GM12878 (cell line): Measurements from ENCODE around the gene NSG1. TPM values are rescaled to one million over a fixed set of nuclear protein-coding genes. Genes with fewer than 3 reads are reported as not detected.

ENCODE experiments used
- BMI1 ChIP-seq: fragments of 450-650 bp; IDR thresholded peaks from 2 replicates; pipeline ENCODE4 v1.6.1; 2016; ENCODE audit warnings: mild to moderate bottlenecking, moderate library complexity, borderline replicate concordance
- FOS ChIP-seq: IDR thresholded peaks from 3 replicates; pipeline ENCODE4 v1.6.1; 2011; ENCODE audit warnings: borderline replicate concordance; ENCODE audit not compliant: insufficient read length; ENCODE audit errors: extremely low read depth
- HDAC6 ChIP-seq: fragments of 200-600 bp; sonication (generic); IDR thresholded peaks from one replicate; pipeline ENCODE4 v1.8.0; 2017; ENCODE audit warnings: antibody characterized with exemption; ENCODE audit not compliant: unreplicated experiment
- NRF1 ChIP-seq: conservative IDR thresholded peaks from 2 replicates; pipeline ENCODE4 v1.6.1; 2011; ENCODE audit warnings: mild to moderate bottlenecking, low read depth, low read length, improper control_type of control experiment
- TCF7 ChIP-seq: IDR thresholded peaks from 2 replicates; pipeline ENCODE4 v1.6.1; 2014; ENCODE audit warnings: antibody characterized with exemption, borderline replicate concordance
- polyA plus RNA-seq, 11 experiments: library from polyadenylated mRNA; depleted of rRNA in 4 of 11; unstranded in 6 of 11; stranded (reverse) in 5 of 11; fragments of >200 nt; fragmentation: Nextera tagmentation in 4 of 11; fragmentation: Illumina TruSeq in 1 of 11; extraction: Ambion mirVana in 4 of 11; extraction: Trizol in 1 of 11; gene quantifications; 1 replicate in 1 of 11; 2 replicates in 10 of 11; pipeline versions ENCODE4 v1.2.1 to v1.2.3, GENCODE V29; 2011 to 2016; ENCODE audit warnings: inconsistent platforms in 2 of 11, missing spikeins in 2 of 11, low read depth in 1 of 11
- total RNA-seq, 4 experiments: library from RNA; depleted of rRNA in 3 of 4; stranded (reverse); fragments of >200 nt in 3 of 4; fragmentation: Illumina TruSeq in 1 of 4; extraction: Trizol in 1 of 4; gene quantifications; 2 replicates each; pipeline versions ENCODE4 v1.2.1 to v1.2.3, GENCODE V29; 2013 to 2021
- TF ChIP-seq, protein P1 (sequence below): fragments of 450-650 bp; IDR thresholded peaks from 2 replicates; pipeline ENCODE4 v1.6.1; 2016; ENCODE audit warnings: mild to moderate bottlenecking, moderate library complexity, borderline replicate concordance
- TF ChIP-seq, protein P2 (sequence below): fragments of 450-650 bp; IDR thresholded peaks from 2 replicates; pipeline ENCODE4 v1.6.1; 2018; ENCODE audit warnings: borderline replicate concordance, mild to moderate bottlenecking; ENCODE audit not compliant: partially characterized antibody

NSG1 gene
- total and polyA plus RNA-seq, 10 of the 15 experiments (the other 5 are each of a cell fraction or from before 2014, with no cell fraction given): 0.03 to 0.19 (median 0.10) TPM; not detected in 5

DNA sequence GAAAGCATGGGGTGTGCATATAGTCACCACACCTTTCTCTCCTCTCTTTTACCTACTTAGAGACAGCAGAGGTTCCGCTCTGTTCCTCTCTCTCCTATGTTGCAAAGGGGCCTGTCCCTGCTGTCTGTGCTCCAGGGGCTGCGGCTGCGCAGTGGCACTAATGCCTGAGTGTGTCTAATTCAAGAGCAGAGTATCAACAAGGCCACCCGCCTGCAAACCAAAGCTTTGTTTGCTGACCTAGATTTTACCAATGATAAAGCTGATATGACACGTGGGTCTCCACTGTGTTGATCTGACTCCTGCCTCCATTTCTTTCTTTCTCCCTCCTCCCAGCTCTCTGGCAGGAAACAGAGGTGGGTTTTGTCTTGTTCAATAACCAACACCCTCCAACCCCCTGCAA is 74.9 kb downstream of the NSG1 start (continued):
- TF ChIP-seq, protein P1, sequence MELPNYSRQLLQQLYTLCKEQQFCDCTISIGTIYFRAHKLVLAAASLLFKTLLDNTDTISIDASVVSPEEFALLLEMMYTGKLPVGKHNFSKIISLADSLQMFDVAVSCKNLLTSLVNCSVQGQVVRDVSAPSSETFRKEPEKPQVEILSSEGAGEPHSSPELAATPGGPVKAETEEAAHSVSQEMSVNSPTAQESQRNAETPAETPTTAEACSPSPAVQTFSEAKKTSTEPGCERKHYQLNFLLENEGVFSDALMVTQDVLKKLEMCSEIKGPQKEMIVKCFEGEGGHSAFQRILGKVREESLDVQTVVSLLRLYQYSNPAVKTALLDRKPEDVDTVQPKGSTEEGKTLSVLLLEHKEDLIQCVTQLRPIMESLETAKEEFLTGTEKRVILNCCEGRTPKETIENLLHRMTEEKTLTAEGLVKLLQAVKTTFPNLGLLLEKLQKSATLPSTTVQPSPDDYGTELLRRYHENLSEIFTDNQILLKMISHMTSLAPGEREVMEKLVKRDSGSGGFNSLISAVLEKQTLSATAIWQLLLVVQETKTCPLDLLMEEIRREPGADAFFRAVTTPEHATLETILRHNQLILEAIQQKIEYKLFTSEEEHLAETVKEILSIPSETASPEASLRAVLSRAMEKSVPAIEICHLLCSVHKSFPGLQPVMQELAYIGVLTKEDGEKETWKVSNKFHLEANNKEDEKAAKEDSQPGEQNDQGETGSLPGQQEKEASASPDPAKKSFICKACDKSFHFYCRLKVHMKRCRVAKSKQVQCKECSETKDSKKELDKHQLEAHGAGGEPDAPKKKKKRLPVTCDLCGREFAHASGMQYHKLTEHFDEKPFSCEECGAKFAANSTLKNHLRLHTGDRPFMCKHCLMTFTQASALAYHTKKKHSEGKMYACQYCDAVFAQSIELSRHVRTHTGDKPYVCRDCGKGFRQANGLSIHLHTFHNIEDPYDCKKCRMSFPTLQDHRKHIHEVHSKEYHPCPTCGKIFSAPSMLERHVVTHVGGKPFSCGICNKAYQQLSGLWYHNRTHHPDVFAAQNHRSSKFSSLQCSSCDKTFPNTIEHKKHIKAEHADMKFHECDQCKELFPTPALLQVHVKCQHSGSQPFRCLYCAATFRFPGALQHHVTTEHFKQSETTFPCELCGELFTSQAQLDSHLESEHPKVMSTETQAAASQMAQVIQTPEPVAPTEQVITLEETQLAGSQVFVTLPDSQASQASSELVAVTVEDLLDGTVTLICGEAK: no peak
- TF ChIP-seq, protein P2, sequence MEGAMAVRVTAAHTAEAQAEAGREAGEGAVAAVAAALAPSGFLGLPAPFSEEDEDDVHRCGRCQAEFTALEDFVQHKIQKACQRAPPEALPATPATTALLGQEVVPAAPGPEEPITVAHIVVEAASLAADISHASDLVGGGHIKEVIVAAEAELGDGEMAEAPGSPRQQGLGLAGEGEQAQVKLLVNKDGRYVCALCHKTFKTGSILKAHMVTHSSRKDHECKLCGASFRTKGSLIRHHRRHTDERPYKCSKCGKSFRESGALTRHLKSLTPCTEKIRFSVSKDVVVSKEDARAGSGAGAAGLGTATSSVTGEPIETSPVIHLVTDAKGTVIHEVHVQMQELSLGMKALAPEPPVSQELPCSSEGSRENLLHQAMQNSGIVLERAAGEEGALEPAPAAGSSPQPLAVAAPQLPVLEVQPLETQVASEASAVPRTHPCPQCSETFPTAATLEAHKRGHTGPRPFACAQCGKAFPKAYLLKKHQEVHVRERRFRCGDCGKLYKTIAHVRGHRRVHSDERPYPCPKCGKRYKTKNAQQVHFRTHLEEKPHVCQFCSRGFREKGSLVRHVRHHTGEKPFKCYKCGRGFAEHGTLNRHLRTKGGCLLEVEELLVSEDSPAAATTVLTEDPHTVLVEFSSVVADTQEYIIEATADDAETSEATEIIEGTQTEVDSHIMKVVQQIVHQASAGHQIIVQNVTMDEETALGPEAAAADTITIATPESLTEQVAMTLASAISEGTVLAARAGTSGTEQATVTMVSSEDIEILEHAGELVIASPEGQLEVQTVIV: no peak
- TF ChIP-seq TCF7 (no peak), NRF1 (no peak), FOS (no peak), BMI1 (no peak), HDAC6 (no peak)
- TF ChIP-seq, all 136 proteins: peak for 0
